Measurements from ENCODE around the gene ZNF526. TPM values are rescaled to one million over a fixed set of nuclear protein-coding genes. Genes with fewer than 3 reads are reported as not detected.

ZNF526 gene
- total and polyA plus RNA-seq, 2 experiments from 2014 or later = 4.9 to 8.6 TPM

- peaks cover 28% of the 10 kb centered on the region for H3K4me1 ChIP-seq (ENCODE audit: insufficient read depth)
- peaks cover 66% of the 10 kb centered on the region for H3K79me2 ChIP-seq
- TF ChIP-seq EZH2 (IDR thresholded peaks at IDR 0.05; ENCODE audit: borderline replicate concordance) = no peak
- no peak for TF ChIP-seq EZH2phosphoT487 (IDR thresholded peaks at IDR 0.05; ENCODE audit: low read depth, severe bottlenecking, unreplicated experiment)
- TF ChIP-seq CTCF (IDR thresholded peaks at IDR 0.05; ENCODE audit: poor library complexity) = no peak
- H3K27ac ChIP-seq = peak overlapping the region; percentile 100
- H3K9me3 ChIP-seq (ENCODE audit: low read depth) = no peaks in the 10 kb centered on the region
- no peaks in the 10 kb centered on the region for H3K36me3 ChIP-seq (replicated peaks; ENCODE audit: insufficient read depth, low read depth)
- no peaks in the 10 kb centered on the region for H3K9me2 ChIP-seq (replicated peaks; ENCODE audit: insufficient read depth)
- no peaks in the 10 kb centered on the region for H3K27me3 ChIP-seq
- H3K4me3 ChIP-seq = no peak overlapping the region
- peak overlapping the region; percentile 99 for H3K4me2 ChIP-seq
- H4K20me1 ChIP-seq (ENCODE audit: insufficient read depth, poor library complexity, severe bottlenecking) = peaks cover 44% of the 10 kb centered on the region
- no peak for DNase-seq (ENCODE audit: low spot score)
- WGBS (ENCODE audit: low lambda C conversion rate, missing lambda C conversion rate) = 70% methylated on average over 8 of the region's 19 CpGs
- H2AFZ ChIP-seq = no peak overlapping the region
Measured at GRCh38 chr19:42250666-42251531, 30.8 kb downstream of the ZNF526 start.

- H3K36me3 ChIP-seq (replicated peaks; ENCODE audit: insufficient read depth, low read depth) = no peaks in the 10 kb centered on the region
- no peaks in the 10 kb centered on the region for H3K27me3 ChIP-seq
- H3K4me1 ChIP-seq (ENCODE audit: insufficient read depth) = peaks cover 24% of the 10 kb centered on the region
- H3K4me3 ChIP-seq = no peak overlapping the region
- DNase-seq (ENCODE audit: low spot score) = no peak
- H3K27ac ChIP-seq = peak overlapping the region; percentile 100
- H3K9me2 ChIP-seq (replicated peaks; ENCODE audit: insufficient read depth) = no peaks in the 10 kb centered on the region
- H3K4me2 ChIP-seq = peak overlapping the region; percentile 99
- WGBS (ENCODE audit: low lambda C conversion rate, missing lambda C conversion rate) = 82% methylated on average over 4 of the region's 4 CpGs
- no peaks in the 10 kb centered on the region for H3K9me3 ChIP-seq (ENCODE audit: low read depth)
- peaks cover 44% of the 10 kb centered on the region for H4K20me1 ChIP-seq (ENCODE audit: insufficient read depth, poor library complexity, severe bottlenecking)
- TF ChIP-seq CTCF (IDR thresholded peaks at IDR 0.05; ENCODE audit: poor library complexity) (no peak), EZH2phosphoT487 (IDR thresholded peaks at IDR 0.05; ENCODE audit: low read depth, severe bottlenecking, unreplicated experiment) (no peak), EZH2 (IDR thresholded peaks at IDR 0.05; ENCODE audit: borderline replicate concordance) (no peak)
- H3K79me2 ChIP-seq = peaks cover 66% of the 10 kb centered on the region
- H2AFZ ChIP-seq = no peak overlapping the region
Measured at GRCh38 chr19:42251572-42252358, 31.7 kb downstream of the ZNF526 start.

DNA sequence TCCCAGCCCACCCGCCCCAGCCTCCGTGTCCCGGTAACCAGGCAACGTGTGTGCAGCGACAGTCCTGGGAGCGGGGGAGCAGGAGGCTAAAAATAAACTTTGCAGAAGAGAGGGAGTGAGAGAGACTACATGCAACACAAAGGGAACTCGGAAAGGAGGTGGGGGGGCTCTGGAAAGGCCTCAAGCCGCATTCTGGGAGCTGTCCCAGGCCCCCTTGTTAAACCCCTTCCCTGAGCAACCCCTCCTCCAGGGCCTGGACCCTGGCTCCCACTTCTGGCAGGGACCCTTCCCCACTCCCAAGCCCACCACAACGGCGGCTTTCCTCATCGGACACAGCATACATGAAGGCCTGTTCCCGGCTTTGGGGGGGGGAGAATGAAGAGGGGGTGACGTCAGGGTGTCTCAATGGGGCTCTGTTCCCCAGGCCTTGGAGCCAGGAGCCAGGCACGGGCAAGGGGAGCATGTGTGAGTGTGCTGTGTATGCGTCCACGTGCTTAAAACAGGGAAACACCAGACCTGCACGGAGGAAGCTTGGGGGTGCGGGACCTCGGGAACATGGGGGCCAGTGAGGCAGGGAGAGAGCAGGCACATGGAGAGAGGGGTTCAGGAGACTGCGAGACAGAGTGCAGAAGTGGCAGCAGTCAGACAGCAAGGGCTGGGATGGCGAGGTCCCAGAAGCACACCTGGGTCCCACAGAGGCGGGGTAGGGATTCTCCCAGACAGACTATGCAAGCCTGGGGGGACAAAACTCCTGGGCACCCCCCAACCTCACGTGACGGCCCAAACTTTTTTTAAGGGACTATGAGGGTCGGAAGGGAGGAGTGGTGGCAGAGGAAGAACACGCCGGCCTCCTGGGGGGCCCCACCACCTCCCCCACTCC lies 32.5 kb downstream of the ZNF526 start:
- H4K20me1 ChIP-seq (ENCODE audit: insufficient read depth, poor library complexity, severe bottlenecking) = peaks cover 44% of the 10 kb centered on the region
- H3K27me3 ChIP-seq = no peaks in the 10 kb centered on the region
- peaks cover 66% of the 10 kb centered on the region for H3K79me2 ChIP-seq
- H3K4me2 ChIP-seq = peak overlapping the region; percentile 99
- 10% methylated on average over 26 of the region's 27 CpGs for WGBS (ENCODE audit: low lambda C conversion rate, missing lambda C conversion rate)
- peaks cover 24% of the 10 kb centered on the region for H3K4me1 ChIP-seq (ENCODE audit: insufficient read depth)
- no peak overlapping the region for H2AFZ ChIP-seq
- no peak for TF ChIP-seq EZH2 (IDR thresholded peaks at IDR 0.05; ENCODE audit: borderline replicate concordance)
- no peak for TF ChIP-seq EZH2phosphoT487 (IDR thresholded peaks at IDR 0.05; ENCODE audit: low read depth, severe bottlenecking, unreplicated experiment)
- no peak for TF ChIP-seq CTCF (IDR thresholded peaks at IDR 0.05; ENCODE audit: poor library complexity)
- H3K36me3 ChIP-seq (replicated peaks; ENCODE audit: insufficient read depth, low read depth) = no peaks in the 10 kb centered on the region
- no peaks in the 10 kb centered on the region for H3K9me3 ChIP-seq (ENCODE audit: low read depth)
- H3K9me2 ChIP-seq (replicated peaks; ENCODE audit: insufficient read depth) = no peaks in the 10 kb centered on the region
- peak overlapping the region; percentile 99 for H3K4me3 ChIP-seq
- DNase-seq (ENCODE audit: low spot score) = peak; percentile 69
- H3K27ac ChIP-seq = peak overlapping the region; percentile 100

Measured in hepatocyte (in vitro differentiated cells).